GM04504 (cell line): Measurements from ENCODE around the gene CSNK1E.

ENCODE experiments used
- DNase-seq: peaks from one replicate; pipeline ENCODE4 v3.0.0-alpha.2; 2012; ENCODE audit warnings: low read depth

CSNK1E gene

DNA sequence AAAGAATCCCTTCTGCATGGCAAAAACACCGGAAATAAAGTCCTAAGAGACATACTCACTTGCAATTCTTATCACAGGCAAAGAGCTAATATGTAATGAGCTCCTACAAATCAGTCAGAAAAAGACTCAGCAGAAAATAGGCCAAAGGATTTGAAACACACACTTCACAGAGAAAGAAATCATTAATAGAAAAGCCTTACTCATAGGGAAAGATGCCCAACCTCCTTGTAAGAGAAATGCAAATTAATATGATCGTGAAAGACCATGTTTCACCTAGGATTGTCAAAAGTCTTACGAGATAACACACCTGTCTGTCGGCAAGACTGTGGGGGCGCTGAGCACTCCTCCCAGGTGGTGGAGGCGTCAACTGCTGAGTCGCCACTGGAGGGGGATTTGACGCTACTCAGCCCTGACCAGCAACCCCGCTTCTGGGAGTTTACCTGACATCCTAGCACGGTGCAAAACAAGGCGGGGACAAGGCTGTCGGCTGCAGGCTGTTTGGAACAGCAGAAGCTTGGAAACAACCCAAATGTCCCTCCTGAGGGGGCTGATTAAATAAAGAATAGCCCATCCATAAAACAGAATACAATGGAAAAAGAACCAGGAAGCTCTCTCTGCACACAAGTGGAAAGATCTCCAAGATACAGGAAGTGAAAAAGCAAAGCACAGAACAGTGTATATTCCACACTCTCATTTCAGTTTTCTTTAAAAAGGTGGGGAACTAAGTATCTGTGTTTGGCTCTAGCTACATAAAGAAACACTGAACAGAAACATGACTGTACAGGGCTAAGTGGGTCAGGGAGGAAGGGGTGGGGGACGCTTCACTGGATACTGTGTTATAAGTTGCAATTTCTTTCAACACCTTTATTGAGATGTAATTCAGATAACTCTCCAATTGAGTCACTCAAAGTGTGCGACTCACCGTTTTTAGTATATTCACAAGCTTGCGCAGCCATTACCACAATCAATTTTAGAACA is 11.5 kb downstream of the CSNK1E start:
- DNase-seq, result no peak

- no peak for DNase-seq
Observed at GRCh38 chr22:38304526-38304925, 12.7 kb downstream of the CSNK1E start.

- no peak for DNase-seq
Observed at GRCh38 chr22:38303974-38304373, 13.3 kb downstream of the CSNK1E start.

- no peak for DNase-seq
Observed at GRCh38 chr22:38302906-38303305, 14.3 kb downstream of the CSNK1E start.

GRCh38 chr22:38300946-38301345 is 16.3 kb downstream of the CSNK1E start:
- DNase-seq, result no peak

GRCh38 chr22:38300197-38300945 is 16.9 kb downstream of the CSNK1E start:
- DNase-seq, result no peak

DNA sequence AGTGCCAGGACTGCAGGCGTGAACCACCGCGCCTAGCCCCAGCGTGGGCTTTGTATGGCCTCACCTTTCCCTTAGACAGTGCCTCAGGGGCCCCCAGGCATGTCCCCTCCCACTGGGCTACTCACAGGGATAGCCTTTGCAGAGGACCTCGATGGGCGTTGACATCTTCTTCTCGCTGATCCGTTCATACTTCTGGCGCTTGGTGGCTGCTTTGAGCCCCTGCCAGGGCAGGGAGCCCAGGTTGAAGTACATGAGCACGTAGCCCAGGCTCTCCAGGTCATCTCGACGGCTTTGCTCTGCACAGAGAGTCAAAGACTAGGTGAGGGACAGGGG is 17.5 kb downstream of the CSNK1E start:
- DNase-seq, result no peak

- no peak for DNase-seq
Observed at GRCh38 chr22:38298312-38299005, 18.8 kb downstream of the CSNK1E start.

DNA sequence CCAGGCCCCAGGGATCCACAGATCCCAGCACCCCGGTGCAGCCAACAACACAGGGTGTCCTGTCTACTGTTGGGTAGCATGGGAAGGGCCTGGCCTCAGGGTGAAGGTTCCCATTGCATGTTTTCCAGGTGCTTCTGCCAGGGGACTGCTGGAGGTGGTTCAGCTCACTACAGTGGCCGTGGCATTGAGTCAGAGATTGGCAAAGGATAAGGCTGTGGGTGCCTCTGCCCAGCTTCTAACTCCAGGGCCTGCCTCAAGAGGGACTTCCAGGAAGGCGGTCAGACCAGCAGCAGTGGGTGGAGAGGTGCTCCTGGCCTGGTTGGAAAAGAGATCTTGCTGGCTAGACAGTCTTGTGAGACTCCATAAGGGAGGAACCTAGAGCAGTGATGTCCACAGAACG is 20.9 kb downstream of the CSNK1E start:
- DNase-seq, result no peak

GRCh38 chr22:38295863-38296262 is 21.4 kb downstream of the CSNK1E start:
- DNase-seq, result no peak

- no peak for DNase-seq
Observed at GRCh38 chr22:38295339-38295738, 21.9 kb downstream of the CSNK1E start.

- no peak for DNase-seq
Observed at GRCh38 chr22:38294193-38294592, 23.0 kb downstream of the CSNK1E start.

- DNase-seq, result no peak
Observed at GRCh38 chr22:38292694-38293093, 24.5 kb downstream of the CSNK1E start.

DNA sequence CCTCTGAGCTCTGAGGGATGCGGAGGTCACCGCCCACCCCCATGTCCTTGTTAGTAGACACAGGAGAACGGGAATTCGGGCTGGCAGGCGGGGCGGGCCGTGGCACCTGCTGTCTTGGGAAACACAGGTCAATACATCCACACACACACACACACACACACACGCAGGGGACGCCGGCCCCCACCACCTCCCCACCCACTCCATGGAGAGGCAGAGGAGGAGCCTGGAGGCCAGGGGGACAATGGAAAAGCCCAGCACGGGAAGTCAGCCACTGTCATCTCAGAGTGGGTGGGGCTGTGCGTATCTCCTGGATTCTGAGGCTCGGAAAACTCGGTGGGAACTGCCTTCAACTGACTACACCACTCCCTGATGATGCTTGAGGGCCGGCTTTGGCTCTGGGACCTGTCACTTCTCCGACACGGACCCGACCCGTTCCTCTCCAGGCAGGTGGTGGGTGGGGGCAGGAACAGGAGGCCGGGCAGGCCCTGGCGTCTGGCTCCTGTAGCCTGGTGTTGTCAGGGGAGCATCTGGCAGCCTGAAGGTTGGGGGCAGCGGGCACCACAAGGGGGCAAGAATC is 25.9 kb downstream of the CSNK1E start:
- no peak for DNase-seq

DNA sequence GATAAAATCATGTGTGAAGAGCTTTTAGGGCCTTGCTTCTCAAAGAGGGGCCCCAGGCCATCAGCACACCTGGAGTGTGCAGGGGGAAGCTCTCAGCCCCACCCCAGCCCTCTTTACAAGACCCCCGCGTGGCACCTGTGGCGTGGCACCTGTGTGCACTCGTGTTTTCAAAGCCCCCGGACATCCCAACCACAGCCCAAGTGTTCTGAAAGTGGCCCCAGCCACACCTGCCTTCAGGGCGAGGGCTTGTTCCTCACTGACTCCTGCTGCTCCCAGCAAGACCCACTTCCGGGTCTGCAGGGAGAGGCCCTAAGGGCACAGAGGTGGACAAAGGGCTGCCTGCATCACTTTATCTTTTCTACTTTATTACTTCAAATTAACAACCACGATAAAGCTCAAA is 26.9 kb downstream of the CSNK1E start:
- DNase-seq, result no peak

DNA sequence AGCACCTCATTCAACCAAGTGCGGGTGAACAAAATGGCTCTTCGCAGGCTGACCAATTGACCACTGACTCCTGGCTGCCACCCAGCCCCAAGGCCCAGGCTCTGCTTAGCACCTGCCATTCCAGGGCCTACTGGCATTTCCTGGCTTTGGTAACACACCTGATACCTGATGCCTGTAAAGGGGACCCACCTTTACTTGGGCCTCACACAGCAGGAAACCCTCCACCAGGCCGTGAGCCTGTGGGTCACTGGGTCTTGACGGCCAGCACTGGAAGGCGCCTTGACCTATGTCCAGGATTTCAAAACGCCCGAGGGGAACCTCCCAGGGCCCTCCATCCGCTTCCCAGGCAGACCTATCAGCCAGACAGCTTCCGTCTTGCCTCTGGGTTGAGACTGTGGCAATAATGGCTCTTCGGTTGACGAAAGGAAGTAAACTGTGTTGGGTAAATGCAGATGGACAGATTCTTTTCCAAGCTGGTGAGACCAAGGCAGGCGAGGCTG is 27.6 kb downstream of the CSNK1E start:
- no peak for DNase-seq

DNA sequence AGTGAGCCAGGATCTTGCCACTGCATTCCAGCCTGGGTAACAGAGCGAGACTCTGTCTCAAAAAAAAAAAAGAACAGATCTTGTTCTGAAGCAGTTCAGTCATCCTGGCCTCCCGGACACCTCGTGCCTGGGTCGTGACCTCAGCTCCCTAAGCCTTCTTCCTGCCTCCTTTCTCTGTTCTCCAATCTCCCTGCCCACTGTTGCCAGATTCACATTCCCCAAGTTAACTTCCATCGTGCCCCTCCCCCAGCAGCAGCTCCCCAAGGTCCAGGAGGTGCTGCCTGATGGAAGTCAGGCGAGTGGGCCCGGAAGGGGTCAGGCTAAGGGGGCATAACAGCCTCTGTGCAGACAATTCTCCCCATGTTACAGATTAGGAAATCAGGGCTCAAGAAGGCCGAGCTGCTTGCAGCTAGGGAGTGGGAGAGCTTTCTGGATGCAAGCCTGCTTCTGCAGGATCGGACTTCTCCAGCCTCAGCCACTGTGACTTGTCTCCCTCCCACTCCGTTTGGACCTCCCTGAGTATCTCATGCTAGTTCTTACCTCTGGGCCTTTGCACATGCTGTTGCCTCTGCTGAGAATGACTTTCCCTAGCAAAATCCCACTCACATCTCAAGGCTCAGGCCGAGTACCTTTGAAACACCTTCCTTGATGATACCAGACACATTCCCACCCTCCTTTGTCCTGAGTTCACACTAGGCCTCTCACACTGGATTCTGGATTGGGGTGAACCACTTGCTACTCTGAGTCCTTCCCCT is 30.1 kb downstream of the CSNK1E start:
- DNase-seq, result no peak

DNA sequence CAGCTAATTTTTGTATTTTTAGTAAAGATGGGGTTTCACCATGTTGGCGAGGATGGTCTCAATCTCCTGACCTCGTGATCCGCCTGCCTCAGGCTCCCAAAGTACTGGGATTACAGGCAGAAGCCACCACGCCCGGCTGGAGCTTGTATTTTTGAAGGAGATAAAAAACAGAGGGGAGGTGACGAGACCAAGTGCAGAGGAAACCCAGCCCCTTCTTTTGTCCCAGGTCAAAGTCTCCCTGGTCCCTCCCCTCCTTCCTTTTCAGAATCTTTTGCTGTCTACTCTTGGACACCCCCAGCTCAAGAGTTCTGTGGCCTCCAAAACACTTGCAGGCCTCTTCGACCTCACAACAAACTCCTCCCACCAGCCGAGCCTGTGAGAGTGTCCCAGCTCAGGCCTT is 32.2 kb downstream of the CSNK1E start:
- DNase-seq, result no peak

DNA sequence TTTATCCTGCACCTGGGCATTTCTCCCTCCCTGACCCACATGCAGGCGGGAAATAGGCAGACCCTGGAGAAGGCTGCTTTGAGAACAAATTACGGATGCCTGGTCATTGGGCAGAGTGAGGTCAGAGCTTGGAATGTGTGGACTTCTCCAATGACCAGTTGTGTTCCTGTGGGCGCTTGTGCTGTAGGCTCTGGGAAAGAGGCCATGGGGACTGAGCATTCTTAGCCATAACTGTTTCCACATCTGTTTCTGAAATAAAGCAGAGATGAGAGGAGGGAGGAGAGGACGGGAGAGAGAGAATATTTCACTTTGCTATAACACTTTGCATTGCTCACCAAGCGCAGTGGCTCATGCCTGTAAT is 33.2 kb downstream of the CSNK1E start:
- DNase-seq, result peak; percentile 95

- no peak for DNase-seq
Observed at GRCh38 chr22:38282397-38282796, 34.8 kb downstream of the CSNK1E start.

DNA sequence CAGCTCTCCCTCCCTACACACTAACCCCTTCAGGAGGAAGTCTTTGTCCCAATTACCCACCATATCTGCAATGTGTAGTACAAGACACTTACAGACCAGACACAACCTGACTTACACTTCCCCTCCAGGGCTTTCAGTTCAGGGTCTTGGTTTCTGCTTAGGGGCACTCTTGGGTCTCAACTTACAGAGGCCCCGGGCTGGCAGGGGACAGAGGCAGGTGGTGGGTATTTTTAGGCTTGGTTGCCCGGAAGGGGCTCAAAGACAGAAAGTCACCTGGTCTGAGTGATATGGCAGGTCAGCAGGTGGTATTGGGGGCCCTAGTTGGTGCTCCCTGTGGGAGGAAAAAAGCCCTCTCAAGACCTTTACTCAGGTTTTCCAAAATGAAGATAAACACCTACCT is 41.1 kb downstream of the CSNK1E start:
- no peak for DNase-seq
